NCI-H2081 treated with DMSO at 0.1 percent for 48 hours (cell line): ENCODE measurements around the gene NAIP.
"Not testable (repeated sequence)": the region's sequence is repeated elsewhere in the genome, so short reads cannot be mapped to it uniquely, and the experiment has no call there.

Experiments used
- DNase-seq: peaks from one replicate; lab custom pipeline; 2025; lab: John Stamatoyannopoulos, UW

NAIP gene

GRCh38 chr5:71025289-71025953 is at the start of gene NAIP:
Gene NAIP, minus strand, starts transcription at chr5:71025339. Its CDS starts 12,424 bp downstream, at chr5:71012915.
- not testable (repeated sequence) for DNase-seq

- not testable (repeated sequence) for DNase-seq
Measured at GRCh38 chr5:71067262-71067928, 42.3 kb upstream of the NAIP start, which contains the start of gene GTF2H2. Gene GTF2H2, minus strand, starts transcription at chr5:71067676. Its CDS starts 4,913 bp downstream, at chr5:71062763.

GRCh38 chr5:71061322-71061721 is 36.2 kb upstream of the NAIP start:
- not testable (repeated sequence) for DNase-seq

- DNase-seq, result not testable (repeated sequence)
Measured at GRCh38 chr5:71059426-71059825, 34.3 kb upstream of the NAIP start.

GRCh38 chr5:71044808-71045207 is 19.7 kb upstream of the NAIP start:
- DNase-seq, result not testable (repeated sequence)

GRCh38 chr5:71044128-71044527 is 19.0 kb upstream of the NAIP start:
- DNase-seq, result not testable (repeated sequence)

GRCh38 chr5:71031046-71031776 is 6.1 kb upstream of the NAIP start:
- not testable (repeated sequence) for DNase-seq

- DNase-seq, result not testable (repeated sequence)
Measured at GRCh38 chr5:71020643-71021042, 4.5 kb downstream of the NAIP start.

GRCh38 chr5:71018376-71019005 is 6.6 kb downstream of the NAIP start:
- DNase-seq, result not testable (repeated sequence)

GRCh38 chr5:71014176-71014575 is 11.0 kb downstream of the NAIP start:
- no peak for DNase-seq

GRCh38 chr5:71013575-71013974 is 11.6 kb downstream of the NAIP start:
- DNase-seq, result no peak

GRCh38 chr5:71011194-71011792 is 13.8 kb downstream of the NAIP start:
- DNase-seq, result no peak

GRCh38 chr5:71006983-71007382 is 18.2 kb downstream of the NAIP start:
- DNase-seq, result not testable (repeated sequence)

- DNase-seq, result not testable (repeated sequence)
Measured at GRCh38 chr5:70984882-70985281, 40.3 kb downstream of the NAIP start.

GRCh38 chr5:70967220-70967619 is 57.9 kb downstream of the NAIP start:
- not testable (repeated sequence) for DNase-seq

GRCh38 chr5:70964531-70964930 is 60.6 kb downstream of the NAIP start:
- not testable (repeated sequence) for DNase-seq

GRCh38 chr5:70953068-70953467 is 72.1 kb downstream of the NAIP start:
- not testable (repeated sequence) for DNase-seq

GRCh38 chr5:70932560-70932959 is 92.6 kb downstream of the NAIP start:
- DNase-seq, result not testable (repeated sequence)

- DNase-seq, result not testable (repeated sequence)
Measured at GRCh38 chr5:70931709-70932368, 93.3 kb downstream of the NAIP start.

GRCh38 chr5:70925211-70925562 is 100.0 kb downstream of the NAIP start:
- DNase-seq, result not testable (repeated sequence)
